ENCODE measurements around the gene RARB.
A peak's percentile ranks its signal among the peaks of the same experiment; 100 is the strongest.

RARB gene

DNA sequence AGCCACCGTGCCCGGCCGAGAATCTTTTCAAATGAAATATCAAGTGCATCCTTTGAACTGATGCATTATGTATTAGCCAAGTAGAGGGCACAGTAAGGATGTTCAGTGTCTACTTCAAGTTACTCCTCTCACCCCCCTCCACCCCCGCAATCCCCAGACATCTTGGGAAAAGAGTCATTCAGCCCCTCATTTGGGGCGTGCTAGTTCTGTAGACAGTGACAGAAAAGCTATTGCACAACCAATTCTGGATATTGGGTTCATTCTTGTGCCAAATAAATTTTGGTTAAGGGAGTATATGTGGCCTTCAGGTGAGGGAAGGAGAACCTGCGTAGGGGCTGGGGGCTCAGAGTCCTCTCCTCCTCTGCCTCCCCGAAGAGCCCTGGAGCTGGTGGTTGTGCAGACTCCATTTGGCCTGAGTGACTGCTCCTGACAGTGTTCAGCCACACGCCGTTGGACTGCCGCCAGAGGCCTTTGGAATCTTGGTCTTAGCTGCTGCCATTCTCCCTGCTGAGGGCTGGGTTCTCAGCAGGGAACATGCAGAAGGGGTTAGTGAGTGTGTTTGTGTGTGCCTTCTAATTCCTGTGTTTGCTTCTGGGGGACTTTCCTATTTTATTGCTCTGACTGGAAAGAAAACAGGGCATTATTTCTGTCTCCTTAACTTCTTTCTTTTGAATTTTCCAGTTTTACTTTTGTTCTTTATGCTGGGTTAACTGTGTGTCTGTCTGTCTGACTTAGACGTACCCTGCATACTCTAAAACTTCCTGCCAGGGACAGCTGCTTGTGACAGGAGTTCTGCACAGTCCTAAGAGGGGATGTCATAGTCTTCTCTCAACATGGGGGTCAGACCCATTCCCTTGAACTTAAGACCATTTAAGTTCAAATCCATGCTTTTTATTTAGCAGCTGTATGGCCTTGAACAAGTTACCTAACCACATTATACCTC lies 21.0 kb downstream of the RARB start:
- DNase-seq (ENCODE audit: low spot score): no peak

DNA sequence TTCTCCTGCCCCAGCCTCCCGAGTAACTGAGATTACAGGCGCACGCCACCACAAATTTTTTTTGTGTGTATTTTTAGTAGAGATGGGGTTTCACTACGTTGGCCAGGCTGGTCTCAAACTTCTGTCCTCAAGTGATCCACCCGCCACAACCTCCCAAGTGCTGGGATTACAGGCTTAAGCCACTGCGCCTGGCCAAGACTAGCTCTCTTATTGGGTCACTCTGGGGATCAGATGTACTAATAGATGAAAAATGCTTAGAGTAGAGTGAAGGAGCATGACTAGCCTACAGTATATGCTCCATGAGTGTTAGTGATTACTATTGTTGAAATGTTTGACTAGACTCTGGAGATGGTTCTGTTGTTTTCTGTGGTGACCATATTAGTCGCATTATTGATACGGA lies 21.8 kb downstream of the RARB start:
- no peak for DNase-seq (ENCODE audit: low spot score)

DNA sequence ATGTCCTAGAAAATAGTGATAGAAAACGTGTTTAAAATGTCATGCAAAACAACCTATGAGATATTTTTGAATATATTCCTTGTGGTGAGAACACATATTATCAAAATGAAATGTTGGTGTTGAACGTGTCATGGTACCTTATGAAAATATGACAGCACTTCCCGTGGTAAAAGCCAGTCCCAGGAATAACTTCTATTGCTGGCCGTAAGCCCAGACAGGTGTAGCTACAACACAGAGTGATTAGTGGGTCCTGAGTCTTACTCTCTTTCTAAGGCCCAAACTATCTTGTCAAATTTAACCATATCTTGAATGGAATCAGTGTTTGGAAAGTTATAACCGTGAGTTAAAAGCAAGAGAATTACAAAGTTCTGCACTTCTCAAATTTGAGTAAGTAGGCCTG lies 24.1 kb downstream of the RARB start:
- DNase-seq (ENCODE audit: low spot score): no peak

DNA sequence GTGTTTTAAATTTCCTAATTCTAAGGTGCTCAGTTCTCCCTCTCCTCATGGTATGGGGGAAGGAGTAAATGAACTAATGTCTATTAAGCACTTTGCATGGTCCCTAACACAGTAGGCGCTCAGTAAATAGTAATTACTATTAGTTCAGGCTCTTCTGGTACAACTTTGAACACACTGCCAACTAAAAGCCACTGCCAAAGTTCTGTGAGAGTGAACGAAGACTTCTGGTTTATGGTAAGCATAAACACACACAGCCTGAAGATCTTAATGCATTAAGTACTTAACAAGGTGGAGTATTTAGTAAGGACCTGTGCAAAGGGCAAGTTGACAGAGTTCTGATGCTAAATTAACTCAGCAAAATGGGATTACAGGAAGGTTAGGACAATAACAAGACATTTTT lies 24.7 kb downstream of the RARB start:
- no peak for DNase-seq (ENCODE audit: low spot score)

DNA sequence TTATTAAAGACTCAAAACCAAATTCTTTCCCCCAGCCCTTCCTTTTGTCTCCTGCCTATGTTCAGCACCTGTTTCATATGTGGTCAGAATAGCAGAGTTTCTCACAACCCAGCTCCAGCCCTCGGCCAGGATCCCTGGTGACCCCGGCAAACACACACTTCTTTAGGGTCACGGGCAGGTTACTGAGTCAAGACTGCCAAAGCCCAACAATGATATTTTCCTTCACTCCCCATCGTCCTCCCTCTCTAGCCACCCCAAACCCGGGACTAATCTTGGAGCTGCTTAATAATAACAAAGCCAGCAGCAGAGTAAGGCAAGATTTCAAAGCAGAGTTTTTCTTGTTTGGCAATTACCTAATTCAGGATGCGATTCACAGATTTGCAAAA lies 25.5 kb downstream of the RARB start:
- DNase-seq (ENCODE audit: low spot score): no peak

DNA sequence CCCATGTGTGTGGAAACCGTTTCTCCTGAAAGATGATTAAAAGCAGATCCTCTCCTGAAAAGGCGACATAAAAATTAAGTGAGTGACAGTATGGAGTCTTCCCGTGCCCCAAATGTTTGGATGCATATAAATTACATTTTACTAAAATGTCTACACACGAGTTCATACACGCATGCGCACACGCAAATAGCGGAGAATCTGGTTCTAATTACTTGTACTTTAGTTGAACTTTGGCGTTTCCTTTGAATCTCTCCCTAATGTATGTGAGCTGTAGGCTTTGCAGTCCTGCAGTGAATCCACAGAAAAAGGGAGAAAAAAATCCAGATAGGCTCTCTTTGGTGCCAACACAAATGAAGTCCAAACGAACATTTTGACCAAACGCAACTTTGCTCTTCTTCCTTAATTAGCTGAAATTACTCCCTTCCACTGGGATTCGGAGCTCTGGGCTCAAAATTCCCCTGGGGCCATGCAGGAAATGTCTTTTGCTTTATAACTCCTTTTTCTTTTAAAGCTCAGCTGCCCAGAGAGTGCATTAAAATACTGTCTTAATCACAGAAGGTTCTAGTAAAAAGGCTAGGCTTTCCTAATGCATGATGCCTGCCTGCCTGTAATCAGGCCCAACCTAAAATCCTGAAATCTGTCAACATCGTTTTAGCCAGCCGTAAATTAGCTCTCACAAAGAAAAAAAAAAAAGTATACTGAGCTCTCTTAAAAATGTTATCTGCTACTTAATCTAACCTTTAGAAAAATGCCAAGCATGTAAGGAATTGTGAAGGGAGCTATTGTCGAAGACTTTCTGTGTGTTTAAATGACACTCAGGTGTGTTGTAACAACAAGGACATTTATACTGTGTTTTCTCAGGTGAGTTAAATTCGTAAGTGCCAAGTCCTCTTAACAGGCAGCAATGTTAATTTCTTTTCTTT lies 26.2 kb downstream of the RARB start:
- no peak for DNase-seq (ENCODE audit: low spot score)

DNA sequence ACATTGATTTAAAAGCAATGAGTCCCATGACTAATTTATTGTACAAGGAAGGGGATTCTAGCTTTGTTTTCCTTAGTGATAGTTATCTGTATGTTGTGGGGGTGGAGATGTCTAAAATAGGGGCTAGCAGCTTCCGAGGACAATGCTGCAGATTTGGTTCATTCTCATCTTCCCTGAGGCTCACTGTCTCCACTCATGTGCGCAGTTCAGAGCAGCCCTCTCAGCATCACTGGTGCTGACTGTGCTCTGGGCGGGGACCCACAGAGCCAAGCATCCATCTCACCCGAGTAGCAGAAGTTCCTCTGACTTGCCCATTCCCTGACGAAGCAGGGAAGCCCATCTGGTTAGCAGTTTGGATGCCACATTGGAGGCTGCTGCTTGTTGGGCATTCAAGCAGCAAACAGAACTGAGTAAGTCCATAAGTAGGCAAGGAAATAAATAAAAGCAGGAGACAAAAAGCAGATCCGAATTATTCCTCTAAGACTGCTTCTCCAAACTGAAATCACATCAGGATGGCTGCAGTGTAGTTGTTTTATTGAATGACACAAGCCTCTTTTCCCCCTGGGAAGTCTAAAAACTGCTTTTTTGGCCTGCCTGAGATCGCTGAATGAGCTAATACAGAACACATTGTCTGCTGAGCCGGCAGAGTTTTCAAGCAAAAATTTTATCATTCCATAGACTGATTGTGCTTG lies 27.5 kb downstream of the RARB start:
- no peak for DNase-seq (ENCODE audit: low spot score)

DNA sequence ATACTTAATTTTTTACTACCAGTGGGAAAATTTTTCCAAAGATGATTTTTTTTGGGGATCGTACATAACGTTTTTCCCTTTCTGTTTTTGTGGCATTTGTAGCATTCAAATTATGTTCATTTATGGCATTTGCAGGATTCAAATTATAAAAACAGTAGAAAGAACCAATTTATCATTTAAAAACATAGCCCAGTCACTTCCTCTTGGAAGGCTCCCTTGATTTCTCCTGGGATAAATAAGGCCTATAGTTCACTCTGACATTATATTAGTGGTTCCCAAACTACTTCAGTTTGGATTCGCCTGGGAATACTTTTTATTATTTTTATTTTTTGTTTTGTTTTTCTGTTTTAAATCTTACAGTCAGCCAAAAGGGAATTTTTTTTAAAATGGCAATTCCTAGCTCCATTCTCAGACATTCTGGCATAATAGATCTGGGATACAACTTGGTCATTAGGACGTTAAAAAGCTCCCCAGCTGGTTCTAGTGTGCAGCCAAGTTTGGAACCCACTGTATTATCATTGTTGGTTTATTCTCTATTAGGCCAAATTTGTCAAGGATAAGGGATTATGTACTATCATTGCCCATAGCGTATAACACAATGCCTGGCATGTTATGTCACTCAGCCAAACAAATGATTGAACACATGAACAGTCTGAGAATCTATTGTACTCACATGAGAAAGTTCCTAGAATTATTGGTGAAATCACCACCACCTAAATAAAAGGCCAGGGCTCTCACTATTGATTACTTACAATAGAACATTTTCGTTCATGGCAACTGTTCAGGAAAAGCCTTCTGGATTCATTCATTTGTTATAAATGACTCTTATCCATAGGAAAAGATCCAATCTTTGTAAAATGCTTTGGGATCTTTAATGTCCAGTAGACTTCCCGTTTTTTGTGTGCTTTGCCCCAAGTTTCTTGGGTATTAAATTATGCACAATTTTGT lies 28.9 kb downstream of the RARB start:
- DNase-seq (ENCODE audit: low spot score): no peak

DNA sequence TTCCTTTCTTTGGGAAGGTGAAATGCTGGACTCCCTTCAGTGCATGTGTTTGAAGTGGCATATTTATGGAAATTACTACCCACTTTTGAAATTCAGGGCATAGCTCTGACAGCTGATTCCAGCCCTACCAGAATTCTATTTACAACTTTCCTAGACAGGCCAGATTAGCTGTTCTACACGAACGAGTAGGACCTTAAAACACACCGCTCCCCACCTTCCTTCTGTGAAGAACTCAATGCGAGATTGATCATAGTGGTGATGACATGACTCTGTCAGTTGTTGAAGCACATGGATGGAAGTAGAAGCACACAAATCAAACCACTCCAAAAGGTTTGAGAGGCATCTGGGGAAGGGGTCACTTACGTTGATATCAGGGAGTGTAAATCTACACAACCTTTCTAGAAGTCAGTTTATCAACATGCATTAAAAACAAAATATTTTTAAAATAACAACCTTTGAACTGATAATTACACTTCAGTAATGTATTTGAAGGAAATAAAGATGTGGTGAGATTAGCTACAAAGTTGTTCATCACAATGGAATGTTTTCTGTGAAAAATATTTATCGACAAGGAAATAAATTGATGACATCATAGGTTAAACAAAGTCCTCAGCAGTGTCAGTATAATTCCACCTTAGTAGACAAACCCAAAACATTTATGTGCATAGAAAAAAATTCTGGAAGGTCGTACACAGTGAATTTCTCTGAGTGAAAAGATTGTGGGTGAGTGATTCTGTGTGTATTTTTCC lies 29.8 kb downstream of the RARB start:
- DNase-seq (ENCODE audit: low spot score): no peak

DNA sequence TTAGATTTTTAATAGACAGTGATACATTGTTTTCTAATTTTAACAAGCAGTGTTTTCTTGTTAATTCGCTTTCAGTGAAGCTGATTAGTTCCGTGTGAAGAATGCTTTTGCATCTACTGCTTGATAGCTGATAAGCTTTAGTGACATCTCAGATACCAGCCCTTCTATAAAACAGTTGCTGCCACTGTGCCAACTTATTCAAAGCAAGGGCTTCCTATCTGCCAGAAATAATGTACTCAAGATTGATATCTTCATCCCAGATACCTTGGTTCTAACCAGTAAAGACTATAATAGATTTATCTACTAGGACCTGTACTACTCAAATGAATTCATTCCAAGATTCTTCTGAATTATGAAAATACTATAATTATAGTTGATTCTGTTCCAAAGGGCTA lies 30.4 kb downstream of the RARB start:
- DNase-seq (ENCODE audit: low spot score): no peak

DNA sequence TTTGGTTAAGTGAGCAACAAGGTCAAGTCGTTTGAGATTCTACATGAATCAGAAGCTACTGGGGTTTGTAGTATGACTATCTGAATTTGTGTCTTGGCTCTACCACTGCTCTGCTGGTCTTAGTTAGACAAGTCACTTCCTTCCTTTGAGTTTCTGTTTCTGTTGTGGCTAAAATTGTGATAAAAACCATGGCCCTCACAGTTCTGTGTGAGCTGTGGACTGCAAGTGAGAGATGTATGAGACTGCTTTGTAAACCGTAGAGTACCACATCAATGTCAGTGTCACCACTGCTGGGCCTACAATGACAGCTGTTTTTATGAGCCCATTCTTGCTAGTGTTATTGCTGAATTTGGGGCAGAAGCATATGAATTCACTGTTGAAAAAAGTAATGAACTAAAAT lies 32.7 kb downstream of the RARB start:
- no peak for DNase-seq (ENCODE audit: low spot score)

DNA sequence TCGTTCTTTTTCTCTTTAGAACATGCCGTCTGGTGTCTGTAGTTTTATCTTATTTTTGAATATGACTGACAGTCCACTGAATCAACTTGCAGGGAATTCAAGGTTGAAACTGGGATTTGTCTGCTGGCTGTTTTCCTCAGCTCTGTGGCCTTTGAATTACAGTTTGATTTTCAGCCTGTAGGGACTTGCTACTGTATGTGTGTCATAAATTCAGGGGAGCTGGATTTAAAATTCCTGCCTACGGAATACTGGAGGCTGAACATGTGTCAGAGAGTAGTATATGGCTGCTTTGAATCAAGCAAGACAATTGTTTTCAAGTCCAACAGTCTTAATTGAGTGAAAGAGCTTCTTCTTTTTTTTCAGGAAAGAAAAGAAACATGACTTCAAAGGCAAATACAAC lies 33.9 kb downstream of the RARB start:
- no peak for DNase-seq (ENCODE audit: low spot score)

DNA sequence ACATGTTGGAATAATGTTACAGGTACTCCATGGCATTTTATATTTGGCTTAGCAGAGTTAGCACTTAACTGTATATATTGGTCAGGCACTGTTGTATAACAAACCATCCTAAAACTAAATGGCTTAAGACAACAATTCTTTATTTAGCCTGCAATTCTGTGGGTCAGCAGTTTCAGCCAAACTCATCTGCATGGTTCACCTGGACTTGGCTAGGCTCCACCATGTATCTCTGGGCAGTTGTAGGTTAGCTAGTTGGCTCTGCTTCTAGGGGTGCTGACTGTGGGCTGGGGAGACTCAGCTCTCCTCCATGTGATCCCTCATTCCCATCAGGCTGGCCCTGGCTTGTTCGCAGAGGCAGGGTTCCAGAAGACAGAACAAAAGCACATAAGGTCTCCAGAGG lies 34.4 kb downstream of the RARB start:
- DNase-seq (ENCODE audit: low spot score): no peak

DNA sequence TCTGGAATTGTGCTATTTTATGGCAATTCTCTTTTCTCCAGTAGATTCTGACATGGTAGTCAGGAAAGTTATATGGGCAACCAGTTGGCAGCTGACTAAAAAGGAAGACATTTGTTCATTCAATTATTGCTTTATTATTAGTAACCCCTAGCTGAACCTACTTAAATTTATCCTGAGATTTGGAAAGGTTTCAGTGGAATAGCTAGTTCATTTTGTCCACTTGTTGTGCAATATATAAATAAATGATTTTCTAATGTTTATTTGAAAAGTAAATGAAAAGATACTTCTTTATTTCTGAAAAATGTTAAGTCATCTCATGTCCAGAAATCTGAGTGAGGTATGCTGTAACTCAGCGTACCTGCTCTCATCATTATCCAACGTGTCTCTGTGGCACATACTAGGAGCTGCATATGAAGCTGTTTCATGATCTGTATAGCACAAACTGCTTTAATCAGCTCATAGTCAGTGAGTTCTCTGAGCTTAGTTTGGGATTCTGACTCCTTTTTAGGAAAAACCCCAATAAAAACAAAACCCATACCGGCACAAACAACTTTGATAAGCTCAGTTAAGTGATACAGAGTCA lies 35.9 kb downstream of the RARB start:
- DNase-seq (ENCODE audit: low spot score): no peak

DNA sequence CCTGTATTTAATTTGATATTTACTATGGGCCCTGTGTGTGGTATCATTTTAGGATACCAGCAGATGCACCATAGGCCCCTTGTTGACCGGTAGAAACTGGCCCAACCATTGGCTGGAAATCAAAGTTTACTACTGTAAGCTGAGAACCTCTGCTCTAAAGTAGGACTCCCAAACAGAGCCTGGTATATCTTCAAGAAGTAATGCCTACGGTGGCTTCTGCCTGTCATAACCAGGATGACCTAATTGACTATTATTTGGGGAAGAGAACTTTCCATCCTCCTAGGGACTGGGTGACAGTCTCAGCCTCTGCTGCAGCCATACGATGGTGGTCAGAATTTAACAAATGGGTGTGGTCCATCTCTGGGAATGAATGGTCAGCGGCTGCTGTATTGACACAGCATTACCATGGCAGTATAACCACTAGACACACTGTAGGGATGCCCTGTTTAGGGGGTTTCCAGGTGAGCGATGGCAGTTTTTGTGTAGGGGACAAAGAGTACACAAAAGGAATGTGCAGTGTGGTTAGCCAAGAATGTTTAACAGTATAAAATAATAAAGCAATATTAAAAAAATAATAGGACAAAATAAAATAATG lies 37.3 kb downstream of the RARB start:
- DNase-seq (ENCODE audit: low spot score): no peak

DNA sequence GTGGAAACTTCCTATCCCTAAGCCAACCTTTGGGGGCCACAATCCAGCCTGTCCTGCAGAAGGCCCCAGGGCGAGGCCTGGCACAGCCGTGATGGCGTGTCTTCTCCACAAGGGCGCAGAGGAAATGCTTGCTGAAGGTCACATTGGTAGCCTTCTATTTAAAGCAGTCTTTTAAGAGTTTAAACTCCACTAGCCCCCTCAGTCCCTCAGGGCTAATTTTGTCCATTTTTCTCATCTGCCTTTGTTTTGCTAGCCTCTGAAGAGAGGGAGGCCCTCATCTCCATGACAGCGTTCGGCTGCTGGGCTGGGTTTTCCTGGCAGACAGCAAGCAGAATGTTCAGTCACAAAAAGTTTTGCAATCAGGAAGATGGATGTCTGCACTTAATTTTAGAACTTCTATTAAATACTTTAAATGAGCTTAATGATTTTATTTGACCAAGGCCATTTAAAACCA lies 40.8 kb downstream of the RARB start:
- no peak for DNase-seq (ENCODE audit: low spot score)

DNA sequence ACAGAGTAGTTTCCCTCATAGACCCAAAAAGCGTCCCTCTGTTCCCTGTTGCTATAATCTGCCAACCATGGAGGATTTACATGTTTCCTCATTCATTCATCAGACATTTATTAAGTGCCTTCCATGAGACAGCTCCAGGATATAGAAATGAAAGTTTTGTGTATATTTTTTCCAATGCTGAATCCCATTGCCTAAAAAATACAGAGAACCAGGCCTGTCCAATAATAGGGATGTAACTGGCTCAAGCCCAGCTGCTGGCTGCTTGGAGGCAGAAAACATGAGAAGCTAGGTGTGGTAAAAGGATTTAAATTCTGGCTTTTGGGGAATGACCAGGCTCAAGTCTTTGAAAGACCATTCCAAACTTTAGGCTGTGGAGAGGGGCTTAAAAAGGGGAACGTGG lies 41.5 kb downstream of the RARB start:
- DNase-seq (ENCODE audit: low spot score): no peak

DNA sequence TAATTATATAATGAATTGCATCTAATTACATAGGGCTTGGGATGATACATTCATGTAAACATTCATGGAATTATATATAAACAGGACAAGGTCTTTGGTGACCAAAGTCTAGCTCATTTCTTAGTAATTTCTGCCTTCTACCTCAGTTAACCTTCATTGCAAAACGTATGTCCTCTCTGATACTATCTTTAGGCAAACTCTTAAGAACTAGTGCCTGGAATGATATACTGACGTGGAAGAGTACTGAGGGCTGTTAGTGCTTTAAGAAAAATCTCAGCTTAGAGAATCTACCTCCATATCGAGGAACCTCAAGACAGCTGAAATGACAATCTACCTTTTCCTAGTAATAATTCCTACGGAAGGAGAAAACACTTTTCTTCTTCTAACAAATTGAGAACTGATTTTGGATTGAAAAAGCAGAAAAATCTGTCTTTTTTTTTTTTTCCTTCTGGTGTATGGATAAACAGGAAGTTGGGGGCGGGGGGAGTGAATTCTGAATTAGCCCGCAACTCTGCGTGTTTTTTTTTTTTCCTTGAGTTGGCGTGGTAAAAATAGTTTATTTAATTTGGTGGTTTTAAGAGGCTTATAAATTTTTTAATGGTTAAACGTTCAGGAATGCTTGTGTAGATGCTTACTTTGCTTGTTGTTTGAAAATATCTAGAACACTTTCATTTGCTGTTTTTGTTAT lies 43.2 kb downstream of the RARB start:
- DNase-seq (ENCODE audit: low spot score): no peak

DNA sequence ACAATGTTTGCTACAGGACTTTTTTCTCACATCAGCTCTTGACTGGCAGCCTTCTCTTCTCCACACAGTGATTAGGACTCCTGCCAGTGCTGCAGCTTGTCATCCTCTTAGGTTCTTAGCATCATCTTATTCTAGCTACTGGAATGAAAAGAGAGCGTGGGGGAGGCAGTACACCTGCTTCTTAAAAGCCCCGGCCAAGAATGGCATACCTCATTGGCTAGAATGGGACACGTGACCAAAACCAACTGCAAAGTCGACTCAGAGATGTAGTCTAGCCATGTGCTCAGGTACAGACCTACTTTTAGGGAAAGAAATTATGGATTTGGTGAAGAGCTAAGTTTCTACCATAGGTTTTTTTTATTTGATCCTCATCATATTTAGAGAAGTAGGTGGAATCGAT lies 44.1 kb downstream of the RARB start:
- peak; percentile 82 for DNase-seq (ENCODE audit: low spot score)
